ENCODE results near the gene LGALS9B. TPM values are rescaled to one million over a fixed set of nuclear protein-coding genes. Genes with fewer than 3 reads are reported as not detected.
"Not testable (repeated sequence)": the region's sequence is repeated elsewhere in the genome, so short reads cannot be mapped to it uniquely, and the experiment has no call there.

LGALS9B gene
- total RNA-seq, 4 donors from 2014 or later = not detected

- H3K27me3 ChIP-seq; ATAC-seq; DNase-seq; H3K27ac ChIP-seq; H3K4me1 ChIP-seq; in situ Hi-C loops (cut with MboI; ENCODE audit: low sequenced_read_pairs in 4 of 4); H3K36me3 ChIP-seq; H3K9me3 ChIP-seq; intact Hi-C loops (cut with DNase I; ENCODE audit: low total_unique reads); H3K4me3 ChIP-seq: not testable (repeated sequence)
These were observed 23.7 kb downstream of the LGALS9B start for GRCh38 chr17:20443632-20444031.

GRCh38 chr17:20440665-20441064 lies 26.7 kb downstream of the LGALS9B start:
- DNase-seq; ATAC-seq; in situ Hi-C loops (cut with MboI; ENCODE audit: low sequenced_read_pairs in 4 of 4); H3K4me3 ChIP-seq; H3K27ac ChIP-seq; H3K4me1 ChIP-seq; H3K9me3 ChIP-seq; H3K36me3 ChIP-seq; H3K27me3 ChIP-seq; intact Hi-C loops (cut with DNase I; ENCODE audit: low total_unique reads): not testable (repeated sequence)

- H3K27ac ChIP-seq; in situ Hi-C loops (cut with MboI; ENCODE audit: low sequenced_read_pairs in 4 of 4); H3K9me3 ChIP-seq; H3K36me3 ChIP-seq; DNase-seq; intact Hi-C loops (cut with DNase I; ENCODE audit: low total_unique reads); H3K4me3 ChIP-seq; ATAC-seq; H3K27me3 ChIP-seq; H3K4me1 ChIP-seq: not testable (repeated sequence)
These were observed 32.2 kb downstream of the LGALS9B start for GRCh38 chr17:20435166-20435565.

GRCh38 chr17:20433382-20433781 lies 34.0 kb downstream of the LGALS9B start:
- DNase-seq; in situ Hi-C loops (cut with MboI; ENCODE audit: low sequenced_read_pairs in 4 of 4); intact Hi-C loops (cut with DNase I; ENCODE audit: low total_unique reads); H3K36me3 ChIP-seq; H3K27me3 ChIP-seq; H3K9me3 ChIP-seq; H3K4me1 ChIP-seq; ATAC-seq; H3K27ac ChIP-seq; H3K4me3 ChIP-seq: not testable (repeated sequence)

GRCh38 chr17:20427264-20427663 lies 40.1 kb downstream of the LGALS9B start:
- H3K36me3 ChIP-seq; DNase-seq; H3K9me3 ChIP-seq; H3K4me3 ChIP-seq; H3K27ac ChIP-seq; ATAC-seq; intact Hi-C loops (cut with DNase I; ENCODE audit: low total_unique reads); H3K4me1 ChIP-seq; H3K27me3 ChIP-seq; in situ Hi-C loops (cut with MboI; ENCODE audit: low sequenced_read_pairs in 4 of 4): not testable (repeated sequence)

GRCh38 chr17:20422826-20423225 lies 44.5 kb downstream of the LGALS9B start:
- H3K27me3 ChIP-seq; intact Hi-C loops (cut with DNase I; ENCODE audit: low total_unique reads); in situ Hi-C loops (cut with MboI; ENCODE audit: low sequenced_read_pairs in 4 of 4); H3K4me1 ChIP-seq; H3K36me3 ChIP-seq; H3K9me3 ChIP-seq; DNase-seq; H3K4me3 ChIP-seq; H3K27ac ChIP-seq; ATAC-seq: not testable (repeated sequence)

- in situ Hi-C loops (cut with MboI; ENCODE audit: low sequenced_read_pairs in 4 of 4); H3K4me3 ChIP-seq; ATAC-seq; H3K27ac ChIP-seq; H3K27me3 ChIP-seq; DNase-seq; H3K4me1 ChIP-seq; H3K9me3 ChIP-seq; H3K36me3 ChIP-seq; intact Hi-C loops (cut with DNase I; ENCODE audit: low total_unique reads): not testable (repeated sequence)
These were observed 48.5 kb downstream of the LGALS9B start for GRCh38 chr17:20418838-20419237.

- intact Hi-C loops (cut with DNase I; ENCODE audit: low total_unique reads); H3K4me1 ChIP-seq; H3K4me3 ChIP-seq; H3K9me3 ChIP-seq; ATAC-seq; H3K36me3 ChIP-seq; H3K27ac ChIP-seq; DNase-seq; H3K27me3 ChIP-seq; in situ Hi-C loops (cut with MboI; ENCODE audit: low sequenced_read_pairs in 4 of 4): not testable (repeated sequence)
These were observed 49.8 kb downstream of the LGALS9B start for GRCh38 chr17:20417492-20418080.

GRCh38 chr17:20416381-20416911 lies 50.9 kb downstream of the LGALS9B start:
- H3K36me3 ChIP-seq; in situ Hi-C loops (cut with MboI; ENCODE audit: low sequenced_read_pairs in 4 of 4); H3K4me3 ChIP-seq; H3K9me3 ChIP-seq; DNase-seq; ATAC-seq; H3K4me1 ChIP-seq; intact Hi-C loops (cut with DNase I; ENCODE audit: low total_unique reads); H3K27me3 ChIP-seq; H3K27ac ChIP-seq: not testable (repeated sequence)

GRCh38 chr17:20415479-20415878 lies 51.9 kb downstream of the LGALS9B start:
- H3K9me3 ChIP-seq; DNase-seq; ATAC-seq; in situ Hi-C loops (cut with MboI; ENCODE audit: low sequenced_read_pairs in 4 of 4); H3K4me3 ChIP-seq; H3K27ac ChIP-seq; H3K4me1 ChIP-seq; intact Hi-C loops (cut with DNase I; ENCODE audit: low total_unique reads); H3K36me3 ChIP-seq; H3K27me3 ChIP-seq: not testable (repeated sequence)

- intact Hi-C loops (cut with DNase I; ENCODE audit: low total_unique reads); H3K36me3 ChIP-seq; DNase-seq; in situ Hi-C loops (cut with MboI; ENCODE audit: low sequenced_read_pairs in 4 of 4); H3K27me3 ChIP-seq; H3K4me1 ChIP-seq; H3K9me3 ChIP-seq; H3K27ac ChIP-seq; H3K4me3 ChIP-seq: not testable (repeated sequence)
- peak; percentile 92 to 98 for ATAC-seq
These were observed 65.9 kb downstream of the LGALS9B start for GRCh38 chr17:20401306-20402022.
